ENCODE measurements around the gene GLI1.

Gene GLI1

DNA sequence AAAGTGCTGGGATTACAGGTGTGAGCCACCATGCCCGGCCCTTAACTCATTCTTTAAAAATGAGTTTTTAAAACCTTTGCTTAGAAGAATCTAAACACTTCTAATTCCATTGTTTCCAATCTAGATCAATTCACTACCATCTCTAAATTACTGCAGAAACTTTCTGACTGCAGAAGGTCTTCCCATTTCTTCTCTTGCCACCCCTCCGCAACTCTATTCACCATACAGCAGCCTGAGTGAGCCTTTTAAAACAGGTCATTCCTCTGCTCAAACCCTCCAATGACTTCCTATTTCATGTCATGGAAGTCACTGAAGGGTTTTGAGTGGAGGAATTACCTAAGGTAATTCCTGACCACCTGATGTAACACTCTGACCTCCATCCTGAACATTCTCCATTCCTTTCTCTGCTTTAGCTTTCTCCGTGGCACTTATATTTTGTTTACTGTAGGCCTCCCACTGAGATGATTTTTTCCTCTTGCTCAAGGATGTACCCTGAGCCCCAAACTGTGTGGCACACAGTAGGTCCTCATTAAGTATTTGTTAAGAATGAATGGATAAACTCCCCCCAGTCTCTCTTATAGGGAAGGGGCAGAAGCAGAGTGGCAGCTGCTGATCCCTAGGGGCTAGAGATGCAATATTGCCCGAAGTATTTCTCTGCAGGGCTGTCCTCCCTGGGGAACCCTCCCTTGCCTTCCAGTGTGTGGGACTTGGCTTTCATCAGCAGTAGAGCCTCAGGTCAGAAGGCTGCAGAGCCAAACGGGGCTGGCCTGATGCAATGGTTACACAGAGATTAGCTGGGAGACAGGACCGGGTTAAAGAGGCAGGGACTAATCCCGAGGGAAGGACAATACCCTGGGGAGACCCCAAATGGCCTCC, 59.6 kb downstream of the GLI1 start:
- no peak for DNase-seq (ENCODE audit: low read depth in 2 of 2)

- peak in 1 of 2 donors; percentile 7 for DNase-seq (ENCODE audit: low read depth in 2 of 2)
Observed at GRCh38 chr12:57519796-57520052, 60.1 kb downstream of the GLI1 start.

GRCh38 chr12:57520053-57520818, 60.7 kb downstream of the GLI1 start, which contains the start of gene DDIT3:
DDIT3 (minus strand) TSS chr12:57520514; CDS start chr12:57517406, 3,108 bp downstream.
- peak; percentile 98 to 99 for DNase-seq (ENCODE audit: low read depth in 2 of 2)

DNA sequence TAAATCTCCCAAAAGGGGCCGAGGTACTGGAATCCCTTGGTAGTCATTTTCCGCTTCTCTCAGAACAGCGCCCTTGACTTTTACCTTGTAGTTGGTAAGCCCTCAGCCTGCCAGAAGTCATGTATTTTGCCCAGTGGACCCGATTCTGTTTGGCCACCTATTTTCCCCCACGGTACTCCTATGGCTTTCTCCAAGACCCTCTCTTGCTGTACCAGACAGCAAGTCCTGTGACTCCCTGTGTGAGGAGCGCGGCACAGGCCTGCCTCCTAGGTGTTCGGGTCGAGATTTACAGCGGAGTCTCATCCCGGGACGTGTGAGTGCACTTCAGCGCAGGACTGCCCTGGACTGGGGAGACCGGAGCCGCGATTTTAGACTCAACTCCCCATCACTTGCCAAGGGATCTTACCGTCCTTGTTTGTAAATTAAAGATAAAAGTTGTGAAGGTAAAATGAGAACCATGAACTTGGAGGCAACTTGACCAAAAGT, 62.0 kb downstream of the GLI1 start:
- DNase-seq (ENCODE audit: low read depth in 2 of 2), result no peak

Data from activated CD4-positive, alpha-beta T cell treated with anti-CD3 and anti-CD28 coated beads for 24 hours (primary cell).